GM12875 (cell line): ENCODE data around the gene FOXN3.

Experiments used
- H3K4me3 ChIP-seq: one replicate; pipeline ENCODE4 v1.5.1; 2011; ENCODE audit warnings: low read depth, low read length, control low read depth
- TF ChIP-seq, protein P1 (sequence below): IDR thresholded peaks from 2 replicates; pipeline ENCODE4 v1.5.1; 2011; ENCODE audit warnings: low read depth, mild to moderate bottlenecking, control low read depth, inconsistent platforms, low read length, moderate library complexity, borderline replicate concordance; ENCODE audit not compliant: insufficient read depth

The FOXN3 gene

DNA sequence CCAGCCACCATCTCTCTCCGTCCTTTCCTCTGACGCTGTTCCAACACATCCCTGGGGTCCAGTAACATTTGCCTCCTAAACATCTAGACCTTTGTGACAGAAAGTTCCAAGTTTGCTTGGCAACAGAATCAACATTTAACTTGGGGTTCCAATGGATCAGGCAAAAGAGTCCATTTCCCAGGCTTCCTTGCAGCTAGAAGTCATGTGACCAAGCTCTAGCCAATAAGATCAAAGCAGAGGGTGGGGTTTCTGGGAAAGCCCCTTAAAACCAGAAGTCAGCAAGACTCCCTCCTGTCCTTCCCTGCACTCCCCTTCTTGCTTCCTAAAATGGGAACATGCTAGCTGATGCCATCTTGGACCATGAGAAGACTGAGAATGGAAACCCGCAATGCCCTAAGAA is 14.7 kb downstream of the FOXN3 start:
- no peak overlapping the region for H3K4me3 ChIP-seq
- TF ChIP-seq, protein P1, sequence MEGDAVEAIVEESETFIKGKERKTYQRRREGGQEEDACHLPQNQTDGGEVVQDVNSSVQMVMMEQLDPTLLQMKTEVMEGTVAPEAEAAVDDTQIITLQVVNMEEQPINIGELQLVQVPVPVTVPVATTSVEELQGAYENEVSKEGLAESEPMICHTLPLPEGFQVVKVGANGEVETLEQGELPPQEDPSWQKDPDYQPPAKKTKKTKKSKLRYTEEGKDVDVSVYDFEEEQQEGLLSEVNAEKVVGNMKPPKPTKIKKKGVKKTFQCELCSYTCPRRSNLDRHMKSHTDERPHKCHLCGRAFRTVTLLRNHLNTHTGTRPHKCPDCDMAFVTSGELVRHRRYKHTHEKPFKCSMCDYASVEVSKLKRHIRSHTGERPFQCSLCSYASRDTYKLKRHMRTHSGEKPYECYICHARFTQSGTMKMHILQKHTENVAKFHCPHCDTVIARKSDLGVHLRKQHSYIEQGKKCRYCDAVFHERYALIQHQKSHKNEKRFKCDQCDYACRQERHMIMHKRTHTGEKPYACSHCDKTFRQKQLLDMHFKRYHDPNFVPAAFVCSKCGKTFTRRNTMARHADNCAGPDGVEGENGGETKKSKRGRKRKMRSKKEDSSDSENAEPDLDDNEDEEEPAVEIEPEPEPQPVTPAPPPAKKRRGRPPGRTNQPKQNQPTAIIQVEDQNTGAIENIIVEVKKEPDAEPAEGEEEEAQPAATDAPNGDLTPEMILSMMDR = no peak

GRCh38 chr14:89401761-89402160 is 15.3 kb downstream of the FOXN3 start:
- TF ChIP-seq, protein P1 = no peak
- no peak overlapping the region for H3K4me3 ChIP-seq

DNA sequence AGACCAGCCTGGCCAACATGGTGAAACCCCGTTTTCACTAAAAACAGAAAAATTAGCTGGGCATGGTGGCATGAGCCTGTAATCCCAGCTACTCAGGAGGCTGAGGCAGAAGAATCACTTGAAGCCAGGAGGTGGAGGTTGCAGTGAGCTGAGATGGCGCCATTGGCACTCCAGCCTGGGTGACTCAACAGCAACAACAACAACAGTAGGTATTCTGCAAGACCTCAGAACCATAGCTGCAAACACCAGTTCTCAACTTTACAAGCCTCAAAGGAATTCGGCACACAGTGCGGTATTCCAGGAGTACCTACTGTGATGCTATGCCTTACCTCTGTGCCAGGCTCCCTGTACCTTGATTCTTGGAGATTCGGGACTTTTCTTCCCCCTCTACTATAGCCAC is 15.8 kb downstream of the FOXN3 start:
- H3K4me3 ChIP-seq = no peak overlapping the region
- TF ChIP-seq, protein P1 = no peak

- H3K4me3 ChIP-seq = no peak overlapping the region
- TF ChIP-seq, protein P1 = no peak
Measured at GRCh38 chr14:89400529-89400928, 16.5 kb downstream of the FOXN3 start.

- no peak overlapping the region for H3K4me3 ChIP-seq
- TF ChIP-seq, protein P1 = no peak
Measured at GRCh38 chr14:89399594-89400068, 17.4 kb downstream of the FOXN3 start.

- no peak overlapping the region for H3K4me3 ChIP-seq
- TF ChIP-seq, protein P1 = no peak
Measured at GRCh38 chr14:89399157-89399556, 17.9 kb downstream of the FOXN3 start.

GRCh38 chr14:89397569-89398230 is 19.3 kb downstream of the FOXN3 start:
- TF ChIP-seq, protein P1 = no peak

More at GRCh38 chr14:89397569-89398230, 19.3 kb downstream of the FOXN3 start:
- no peak overlapping the region for H3K4me3 ChIP-seq
